ENCODE results near the gene FPGS.

- TF ChIP-seq CTCF (IDR thresholded peaks at IDR 0.05) (no peak), POLR2A (IDR thresholded peaks at IDR 0.05) (no peak)
Observed at GRCh38 chr9:127808347-127809001, 5.8 kb downstream of the FPGS start.
